ENCODE data around the gene C12orf75.
A peak's percentile ranks its signal among the peaks of the same experiment; 100 is the strongest.

DNA sequence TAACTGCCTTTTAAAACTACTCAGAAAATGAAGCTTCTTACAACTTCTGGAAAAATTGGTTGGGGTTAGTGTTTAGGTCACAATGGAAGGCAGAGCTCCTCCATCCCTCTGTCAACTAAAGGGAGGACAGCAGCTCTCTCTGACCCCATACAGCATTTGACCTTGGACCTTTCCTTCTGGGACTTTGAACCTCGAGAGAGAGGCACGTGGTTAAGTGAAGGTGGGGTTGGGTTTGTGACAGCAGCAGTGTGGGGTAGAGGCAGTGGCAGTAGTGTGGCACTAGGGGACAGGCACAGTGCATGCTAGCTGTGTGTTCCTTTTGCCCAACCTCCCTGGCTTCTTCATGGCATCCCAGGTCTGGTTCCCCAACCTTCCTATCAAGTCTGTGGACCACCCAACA, 9.4 kb upstream of the C12orf75 start:
- no peak for TF ChIP-seq ZNF592 (IDR thresholded peaks at IDR 0.05)
- TF ChIP-seq, protein P1, sequence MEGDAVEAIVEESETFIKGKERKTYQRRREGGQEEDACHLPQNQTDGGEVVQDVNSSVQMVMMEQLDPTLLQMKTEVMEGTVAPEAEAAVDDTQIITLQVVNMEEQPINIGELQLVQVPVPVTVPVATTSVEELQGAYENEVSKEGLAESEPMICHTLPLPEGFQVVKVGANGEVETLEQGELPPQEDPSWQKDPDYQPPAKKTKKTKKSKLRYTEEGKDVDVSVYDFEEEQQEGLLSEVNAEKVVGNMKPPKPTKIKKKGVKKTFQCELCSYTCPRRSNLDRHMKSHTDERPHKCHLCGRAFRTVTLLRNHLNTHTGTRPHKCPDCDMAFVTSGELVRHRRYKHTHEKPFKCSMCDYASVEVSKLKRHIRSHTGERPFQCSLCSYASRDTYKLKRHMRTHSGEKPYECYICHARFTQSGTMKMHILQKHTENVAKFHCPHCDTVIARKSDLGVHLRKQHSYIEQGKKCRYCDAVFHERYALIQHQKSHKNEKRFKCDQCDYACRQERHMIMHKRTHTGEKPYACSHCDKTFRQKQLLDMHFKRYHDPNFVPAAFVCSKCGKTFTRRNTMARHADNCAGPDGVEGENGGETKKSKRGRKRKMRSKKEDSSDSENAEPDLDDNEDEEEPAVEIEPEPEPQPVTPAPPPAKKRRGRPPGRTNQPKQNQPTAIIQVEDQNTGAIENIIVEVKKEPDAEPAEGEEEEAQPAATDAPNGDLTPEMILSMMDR (IDR thresholded peaks at IDR 0.05 in 2 of 3, conservative IDR thresholded peaks at IDR 0.05 in 1 of 3; ENCODE audit: control insufficient read depth in 2 of 3, extremely low read depth in 1 of 3, insufficient read depth in 1 of 3, low read depth in 3 of 3, low read length in 3 of 3): peak; percentile 30 to 56 (median 43)
- TF ChIP-seq FOS (IDR thresholded peaks at IDR 0.05; ENCODE audit: borderline replicate concordance, extremely low read depth, insufficient read length): no peak
- no peak for TF ChIP-seq MXI1 (IDR thresholded peaks at IDR 0.05; ENCODE audit: low read depth, low read length)
- no peak for TF ChIP-seq NRF1 (conservative IDR thresholded peaks at IDR 0.05; ENCODE audit: low read depth, low read length)
- TF ChIP-seq RAD21 (IDR thresholded peaks at IDR 0.05; ENCODE audit: insufficient read depth, low read depth, low read length): peak; percentile 48
- TF ChIP-seq POLR2A (IDR thresholded peaks at IDR 0.05; ENCODE audit: low read depth, low read length): no peak
- no peak for TF ChIP-seq TCF7 (IDR thresholded peaks at IDR 0.05; ENCODE audit: borderline replicate concordance)
- no peak for TF ChIP-seq ATF7 (IDR thresholded peaks at IDR 0.05; ENCODE audit: low read depth)
- TF ChIP-seq RCOR1 (conservative IDR thresholded peaks at IDR 0.05; ENCODE audit: low read depth, low read length): no peak
- TF ChIP-seq KDM1A (IDR thresholded peaks at IDR 0.05; ENCODE audit: borderline replicate concordance): no peak
- no peak for TF ChIP-seq POLR2AphosphoS5 (IDR thresholded peaks at IDR 0.05; ENCODE audit: low read length)
